ENCODE data around the gene SPTBN1.

GRCh38 chr2:54631755-54632154 is 175.6 kb downstream of the SPTBN1 start:
- TF ChIP-seq GATA3 (IDR thresholded peaks at IDR 0.05; ENCODE audit: low read depth, low read length) (no peak), GATA2 (IDR thresholded peaks at IDR 0.05; ENCODE audit: low read depth, low read length) (no peak)

Data from SH-SY5Y (cell line).